PC-3 (cell line): ENCODE measurements around the gene MAP6.

Experiments used
- EZH2phosphoT487 ChIP-seq: fragments of 300-600 bp; sonication (generic); IDR thresholded peaks from 2 replicates; pipeline ENCODE4 v1.6.1; 2018; ENCODE audit warnings: mild to moderate bottlenecking, antibody characterized with exemption, low read length, borderline replicate concordance
- TF ChIP-seq, protein P1 (sequence below): fragments of 300-600 bp; sonication (generic); conservative IDR thresholded peaks from 2 replicates; pipeline ENCODE4 v1.5.1; 2017; ENCODE audit warnings: antibody characterized with exemption, low read depth, mild to moderate bottlenecking, low read length

GRCh38 chr11:75593286-75593915 is 75.4 kb downstream of the MAP6 start:
- TF ChIP-seq EZH2phosphoT487 = no peak
- TF ChIP-seq, protein P1, sequence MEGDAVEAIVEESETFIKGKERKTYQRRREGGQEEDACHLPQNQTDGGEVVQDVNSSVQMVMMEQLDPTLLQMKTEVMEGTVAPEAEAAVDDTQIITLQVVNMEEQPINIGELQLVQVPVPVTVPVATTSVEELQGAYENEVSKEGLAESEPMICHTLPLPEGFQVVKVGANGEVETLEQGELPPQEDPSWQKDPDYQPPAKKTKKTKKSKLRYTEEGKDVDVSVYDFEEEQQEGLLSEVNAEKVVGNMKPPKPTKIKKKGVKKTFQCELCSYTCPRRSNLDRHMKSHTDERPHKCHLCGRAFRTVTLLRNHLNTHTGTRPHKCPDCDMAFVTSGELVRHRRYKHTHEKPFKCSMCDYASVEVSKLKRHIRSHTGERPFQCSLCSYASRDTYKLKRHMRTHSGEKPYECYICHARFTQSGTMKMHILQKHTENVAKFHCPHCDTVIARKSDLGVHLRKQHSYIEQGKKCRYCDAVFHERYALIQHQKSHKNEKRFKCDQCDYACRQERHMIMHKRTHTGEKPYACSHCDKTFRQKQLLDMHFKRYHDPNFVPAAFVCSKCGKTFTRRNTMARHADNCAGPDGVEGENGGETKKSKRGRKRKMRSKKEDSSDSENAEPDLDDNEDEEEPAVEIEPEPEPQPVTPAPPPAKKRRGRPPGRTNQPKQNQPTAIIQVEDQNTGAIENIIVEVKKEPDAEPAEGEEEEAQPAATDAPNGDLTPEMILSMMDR = no peak
